ENCODE data around the gene HNRNPUL1.

- TF ChIP-seq CTCF (IDR thresholded peaks at IDR 0.05) (no peak), POLR2A (IDR thresholded peaks at IDR 0.05) (no peak)
These were observed 14.3 kb upstream of the HNRNPUL1 start for GRCh38 chr19:41249707-41250423.
